ENCODE measurements around the gene P2RY11. TPM values are rescaled to one million over a fixed set of nuclear protein-coding genes. Genes with fewer than 3 reads are reported as not detected.
A peak's percentile ranks its signal among the peaks of the same experiment; 100 is the strongest.

P2RY11 gene
- total RNA-seq, 1 experiment from 2014 or later, result 43.8 TPM

GRCh38 chr19:10093295-10094186 is 18.0 kb upstream of the P2RY11 start:
- H3K79me2 ChIP-seq (ENCODE audit: insufficient read depth, low read length), result no peaks in the 10 kb centered on the region
- ChIA-PET CTCF (no interaction called here), POLR2A (no interaction called here), RAD21 (ENCODE audit: low non-redundant PET in 1 of 2, low total read pairs in 2 of 2, uncharacterized antibody in 2 of 2, unreplicated experiment in 2 of 2) (no interaction called here)
- no peaks in the 10 kb centered on the region for H4K20me1 ChIP-seq (ENCODE audit: insufficient read depth)
- no peaks in the 10 kb centered on the region for H3K9me2 ChIP-seq (ENCODE audit: insufficient read depth)
- H3K36me3 ChIP-seq (ENCODE audit: control insufficient read depth in 1 of 2, insufficient read depth in 2 of 2, low read length in 2 of 2), result no peaks in the 10 kb centered on the region
- TF ChIP-seq YY1 (IDR thresholded peaks at IDR 0.05; ENCODE audit: extremely low read depth, insufficient replicate concordance, low read depth, low read length), result no peak
- peak; percentile 70; the same call in 1 of the 2 replicates for TF ChIP-seq REST (IDR thresholded peaks at IDR 0.05; ENCODE audit: low read depth)
- H3K9me3 ChIP-seq (ENCODE audit: control insufficient read depth in 1 of 2, insufficient read depth in 1 of 2, low read depth in 1 of 2, low read length in 2 of 2), result no peaks in the 10 kb centered on the region
- no peak overlapping the region for H3K4me3 ChIP-seq (replicated peaks in 1 of 2; ENCODE audit: low read depth in 1 of 2, low read length in 2 of 2)
- H2AFZ ChIP-seq (ENCODE audit: low read depth, low read length, poor library complexity, severe bottlenecking), result no peak overlapping the region
- intact Hi-C loops (cut with micrococcal nuclease), result no loop called here
- H3K4me2 ChIP-seq (ENCODE audit: low read length), result no peak overlapping the region
- ATAC-seq, result no peak
- no TSS peak for BruUV-seq (replicated peaks)
- peaks cover 11 to 14% of the 10 kb centered on the region in 2 experiments for H3K4me1 ChIP-seq (ENCODE audit: control insufficient read depth in 1 of 2, insufficient read depth in 2 of 2, low read length in 2 of 2)
- H3K27me3 ChIP-seq (ENCODE audit: insufficient read depth, low read length), result no peaks in the 10 kb centered on the region
- DNase-seq (ENCODE audit: low read depth, low spot score), result no peak
- no peak overlapping the region for H3K27ac ChIP-seq (ENCODE audit: low read depth, low read length)
- no peak overlapping the region for H3K9ac ChIP-seq (ENCODE audit: low read length)

GRCh38 chr19:10095622-10095947 is 15.9 kb upstream of the P2RY11 start:
- no peaks in the 10 kb centered on the region for H3K27me3 ChIP-seq (ENCODE audit: insufficient read depth, low read length)
- RAD21 ChIA-PET (ENCODE audit: low non-redundant PET in 1 of 2, low total read pairs in 2 of 2, uncharacterized antibody in 2 of 2, unreplicated experiment in 2 of 2), result no interaction called here
- H3K9ac ChIP-seq (ENCODE audit: low read length), result no peak overlapping the region
- no peaks in the 10 kb centered on the region for H3K36me3 ChIP-seq (ENCODE audit: control insufficient read depth in 1 of 2, insufficient read depth in 2 of 2, low read length in 2 of 2)
- H3K4me2 ChIP-seq (ENCODE audit: low read length), result peak overlapping the region; percentile 59
- no peaks in the 10 kb centered on the region for H3K9me3 ChIP-seq (ENCODE audit: control insufficient read depth in 1 of 2, insufficient read depth in 1 of 2, low read depth in 1 of 2, low read length in 2 of 2)
- H3K9me2 ChIP-seq (ENCODE audit: insufficient read depth), result no peaks in the 10 kb centered on the region
- H3K27ac ChIP-seq (ENCODE audit: low read depth, low read length), result no peak overlapping the region
- peaks cover 11 to 16% of the 10 kb centered on the region in 2 experiments for H3K4me1 ChIP-seq (ENCODE audit: control insufficient read depth in 1 of 2, insufficient read depth in 2 of 2, low read length in 2 of 2)
- H3K4me3 ChIP-seq (replicated peaks in 1 of 2; ENCODE audit: low read depth in 1 of 2, low read length in 2 of 2), result no peak overlapping the region
- POLR2A ChIA-PET, result interaction anchor here (0.8 to 1.2 kb wide), 3 partner anchors 9 to 155 kb away, joined by 3 to 14 read pairs (median 5); partner anchors contain the start of gene PPAN
- intact Hi-C loops (cut with micrococcal nuclease), result loop anchor here (5.0 kb wide), 1 partner anchor 163 kb away; no protein-coding TSS in a partner anchor
- no TSS peak for BruUV-seq (replicated peaks)
- DNase-seq (ENCODE audit: low read depth, low spot score) (no peak), ATAC-seq (no peak)
- CTCF ChIA-PET, result interaction anchor here (0.6 to 1.9 kb wide), 8 partner anchors 10 to 165 kb away, joined by 3 to 9 read pairs (median 4); partner anchors contain the start of gene PPAN
- H4K20me1 ChIP-seq (ENCODE audit: insufficient read depth), result no peaks in the 10 kb centered on the region
- 0 out of 2 replicates have a peak, but pooled peaks have one; percentile 37 for TF ChIP-seq SIN3A (IDR thresholded peaks at IDR 0.05; ENCODE audit: low read depth)
- TF ChIP-seq CBX3 (IDR thresholded peaks at IDR 0.05; ENCODE audit: low read depth), result 0 out of 2 replicates have a peak, but pooled peaks have one; percentile 3
- no peak for TF ChIP-seq CEBPB (IDR thresholded peaks at IDR 0.05; ENCODE audit: low read depth)
- no peak overlapping the region for H2AFZ ChIP-seq (ENCODE audit: low read depth, low read length, poor library complexity, severe bottlenecking)
- H3K79me2 ChIP-seq (ENCODE audit: insufficient read depth, low read length), result no peaks in the 10 kb centered on the region
